ENCODE measurements around the gene CRKL. TPM values are rescaled to one million over a fixed set of nuclear protein-coding genes. Genes with fewer than 3 reads are reported as not detected.
A peak's percentile ranks its signal among the peaks of the same experiment; 100 is the strongest.

The CRKL gene
- total RNA-seq, 4 donors from 2014 or later = 38.2 to 46.2 (median 44.4) TPM

- 0 to 4% methylated on average over 5 to 6 of the region's 12 CpGs for WGBS, 2 donors
- peak overlapping the region; percentile 57 to 91 (median 70) for H3K4me3 ChIP-seq
- DNase-seq = no peak
- peak overlapping the region; percentile 83 to 96 (median 90) for H3K27ac ChIP-seq
- TF ChIP-seq POLR2A (IDR thresholded peaks at IDR 0.05) (no peak), CTCF (IDR thresholded peaks at IDR 0.05) (no peak)
- peaks cover 26 to 54% (median 27%) of the 10 kb centered on the region in 3 donors for H3K4me1 ChIP-seq
- H3K36me3 ChIP-seq = peaks cover under 1 to 37% (median 3%) of the 10 kb centered on the region in 3 donors
- no peaks in the 10 kb centered on the region for H3K27me3 ChIP-seq
- no peaks in the 10 kb centered on the region for H3K9me3 ChIP-seq
- intact Hi-C loops (cut with DNase I) = no loop called here
Measured at GRCh38 chr22:20982563-20982882, 65.3 kb downstream of the CRKL start.

GRCh38 chr22:20983081-20983771 is 66.0 kb downstream of the CRKL start:
- H3K27me3 ChIP-seq = no peaks in the 10 kb centered on the region
- H3K36me3 ChIP-seq = peaks cover 5 to 44% (median 7%) of the 10 kb centered on the region in 3 donors
- intact Hi-C loops (cut with DNase I) = no loop called here
- peak overlapping the region; percentile 57 to 91 (median 70) for H3K4me3 ChIP-seq
- DNase-seq = no peak
- H3K9me3 ChIP-seq = no peaks in the 10 kb centered on the region
- peak overlapping the region in 2 of 4 donors; percentile 83 to 94 for H3K27ac ChIP-seq
- peaks cover 26 to 54% (median 27%) of the 10 kb centered on the region in 3 donors for H3K4me1 ChIP-seq
- WGBS, 2 donors = 54 to 79% methylated on average over 4 to 5 of the region's 5 CpGs
- TF ChIP-seq CTCF (IDR thresholded peaks at IDR 0.05) (no peak), POLR2A (IDR thresholded peaks at IDR 0.05) (no peak)

GRCh38 chr22:20985720-20986119 is 68.5 kb downstream of the CRKL start:
- intact Hi-C loops (cut with DNase I) = no loop called here
- no peak for TF ChIP-seq CTCF (IDR thresholded peaks at IDR 0.05)
- no peak for TF ChIP-seq POLR2A (IDR thresholded peaks at IDR 0.05)
- peaks cover 5 to 68% (median 8%) of the 10 kb centered on the region in 3 donors for H3K36me3 ChIP-seq

GRCh38 chr22:20986365-20986764 is 69.2 kb downstream of the CRKL start:
- Histone ChIP-seq H3K4me3 (no peak overlapping the region), H3K36me3 (peaks cover 5 to 74% (median 8%) of the 10 kb centered on the region in 3 donors), H3K27ac (no peak overlapping the region), H3K9me3 (no peaks in the 10 kb centered on the region), H3K27me3 (no peaks in the 10 kb centered on the region), H3K4me1 (peaks cover 7 to 29% (median 12%) of the 10 kb centered on the region in 3 donors)
- no peak for DNase-seq
- intact Hi-C loops (cut with DNase I) = no loop called here
- WGBS, 2 donors = 84 to 91% methylated on average over 1 of the region's 1 CpG
- TF ChIP-seq POLR2A (IDR thresholded peaks at IDR 0.05) (no peak), CTCF (IDR thresholded peaks at IDR 0.05) (no peak)

More at GRCh38 chr22:20985720-20986119, 68.5 kb downstream of the CRKL start:
- Histone ChIP-seq H3K9me3 (no peaks in the 10 kb centered on the region), H3K27me3 (no peaks in the 10 kb centered on the region), H3K4me3 (no peak overlapping the region), H3K27ac (no peak overlapping the region), H3K4me1 (peaks cover 12 to 36% (median 17%) of the 10 kb centered on the region in 3 donors)
- WGBS, 2 donors = 83 to 97% methylated on average over 2 to 3 of the region's 7 CpGs
- DNase-seq = no peak

GRCh38 chr22:20987375-20987774 is 70.2 kb downstream of the CRKL start:
- H3K4me3 ChIP-seq = no peak overlapping the region
- H3K27ac ChIP-seq = no peak overlapping the region
- intact Hi-C loops (cut with DNase I) = no loop called here
- TF ChIP-seq POLR2A (IDR thresholded peaks at IDR 0.05) (no peak), CTCF (IDR thresholded peaks at IDR 0.05) (no peak)
- H3K27me3 ChIP-seq = no peaks in the 10 kb centered on the region
- WGBS, 2 donors = 84 to 92% methylated on average over 8 to 9 of the region's 14 CpGs
- peaks cover 8 to 85% (median 15%) of the 10 kb centered on the region in 3 donors for H3K36me3 ChIP-seq
- DNase-seq = no peak
- peaks cover 4 to 25% (median 11%) of the 10 kb centered on the region in 3 donors for H3K4me1 ChIP-seq
- no peaks in the 10 kb centered on the region for H3K9me3 ChIP-seq

Data from esophagus squamous epithelium (tissue), 5 donors.